Left hindlimb (tissue), 1 donor: ENCODE data around the gene MPL.

ENCODE experiments used
- DNase-seq: peaks from one replicate; pipeline ENCODE4 v3.0.0-alpha.2; 2018

MPL gene

DNA sequence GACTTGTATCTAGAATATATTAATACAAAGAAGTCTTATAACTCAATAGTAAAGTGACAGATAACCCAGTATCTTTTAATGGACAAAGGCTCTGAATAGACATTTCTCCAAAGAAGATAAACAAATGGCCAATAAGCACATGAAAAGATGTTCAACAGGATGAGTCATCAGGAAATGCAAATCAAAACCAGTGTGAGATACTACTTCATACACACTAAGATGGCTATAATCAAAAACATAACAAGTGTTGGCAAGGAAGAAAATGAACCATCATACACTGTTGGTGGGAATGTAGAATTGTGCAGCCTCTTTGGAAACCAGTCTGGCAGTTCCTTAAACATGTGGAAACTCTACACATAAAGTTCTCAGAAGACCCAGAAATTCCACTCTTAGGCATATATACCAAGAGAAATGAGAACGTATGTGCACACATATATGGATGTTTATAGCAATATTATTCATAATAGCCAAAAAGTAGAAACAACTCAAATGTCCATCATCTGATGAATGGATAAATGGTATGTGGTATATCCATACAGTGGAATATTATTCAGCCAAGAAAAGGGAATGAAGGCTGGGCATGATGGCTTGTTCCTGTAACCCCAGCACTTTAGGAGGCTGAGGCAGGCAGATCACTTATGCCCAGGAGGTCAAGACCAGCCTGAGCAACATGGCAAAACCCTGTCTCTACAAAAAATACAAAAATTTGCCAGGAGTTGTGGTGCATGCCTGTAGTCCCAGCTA, 9.9 kb upstream of the MPL start:
- no peak for DNase-seq

DNA sequence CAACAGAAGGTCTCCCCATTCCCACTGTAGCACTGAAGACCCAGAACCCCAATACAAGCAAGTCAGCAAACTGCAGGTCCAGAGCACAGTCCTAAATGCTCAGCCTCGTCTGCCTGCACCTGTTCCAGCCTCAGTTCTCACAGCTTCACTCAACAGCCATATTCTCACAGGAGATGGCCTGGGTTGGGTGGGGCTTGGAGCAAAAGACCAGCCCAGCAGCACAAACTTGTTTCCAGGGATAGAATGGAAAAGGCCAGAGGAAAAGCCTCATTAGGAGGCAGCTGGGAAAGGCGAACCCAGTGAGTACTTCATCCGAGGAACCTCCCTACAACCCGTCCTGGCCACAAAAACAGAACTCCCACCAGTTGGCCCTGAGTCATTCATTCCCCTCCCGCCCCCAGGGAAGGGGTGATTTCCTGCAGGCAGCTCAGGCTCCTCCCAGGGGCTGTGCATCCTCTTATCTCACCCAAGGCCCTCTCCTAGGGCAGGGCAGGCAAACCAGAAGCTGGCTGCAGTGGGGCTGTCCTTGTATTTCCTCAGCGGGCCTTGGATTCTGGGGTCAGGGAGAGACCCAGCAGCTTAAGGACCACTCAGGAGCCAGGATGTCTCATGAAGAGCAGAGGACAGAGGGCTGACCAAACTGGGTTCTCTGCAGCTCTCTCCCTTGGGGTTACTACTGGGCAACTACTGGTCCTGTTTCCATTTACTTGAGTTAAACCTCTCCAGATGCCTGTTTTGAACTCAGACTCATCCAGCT, 7.4 kb upstream of the MPL start:
- peak; percentile 59 for DNase-seq

DNA sequence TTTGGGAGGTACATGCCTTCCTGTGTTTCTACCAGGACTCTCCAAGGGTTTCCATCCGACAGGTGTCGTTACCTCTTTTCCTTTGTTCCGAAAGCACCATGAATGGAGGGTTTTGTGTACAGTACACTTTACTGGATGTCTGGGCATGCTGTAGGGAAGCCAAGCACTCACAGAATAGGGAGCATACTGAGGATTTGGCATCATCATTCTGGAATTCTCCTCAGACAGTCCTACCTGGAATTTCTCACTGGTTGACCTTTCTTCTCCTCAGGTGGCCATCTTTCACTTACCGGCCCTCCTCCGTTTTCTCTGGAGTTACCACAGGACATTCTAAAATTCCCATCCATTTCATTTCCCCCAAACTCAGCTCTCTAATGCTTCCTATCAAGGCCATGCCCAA, 5.9 kb upstream of the MPL start:
- DNase-seq, result no peak

DNA sequence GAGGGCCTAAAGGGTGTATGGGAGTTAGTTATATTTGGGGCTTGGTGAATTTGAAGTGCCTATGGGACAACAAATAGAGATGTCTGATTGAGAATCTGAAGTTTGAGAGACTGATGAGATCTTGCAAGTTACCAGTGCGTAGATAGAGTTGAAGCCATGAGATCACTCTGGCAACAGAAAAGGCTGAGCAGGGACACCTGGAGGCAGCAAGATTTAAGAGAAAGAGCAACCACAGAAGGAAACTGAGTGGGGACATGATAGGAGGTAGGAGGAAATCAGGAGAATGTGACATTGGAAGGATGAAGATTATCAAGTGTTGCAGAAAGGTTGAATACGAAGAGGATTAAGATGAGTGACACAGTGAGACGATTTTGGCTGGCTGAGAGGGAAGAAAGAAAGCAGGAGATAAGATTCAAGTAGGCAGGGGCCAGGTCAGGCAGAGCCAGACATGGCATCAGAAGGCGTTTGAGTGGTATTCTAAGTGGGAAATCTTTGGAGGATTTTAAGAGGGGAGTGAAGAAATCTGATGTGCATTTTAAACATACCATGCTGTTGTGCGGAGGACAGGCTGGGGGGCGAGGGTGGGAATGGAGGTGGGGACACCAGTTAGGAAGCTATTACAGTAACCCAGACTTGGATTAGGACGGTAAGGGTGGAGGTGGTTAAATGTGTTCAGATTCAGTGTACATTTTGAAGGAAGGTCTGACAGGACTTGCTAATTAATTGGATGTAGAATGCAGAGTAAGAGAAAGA, 3.0 kb upstream of the MPL start:
- DNase-seq, result no peak

DNA sequence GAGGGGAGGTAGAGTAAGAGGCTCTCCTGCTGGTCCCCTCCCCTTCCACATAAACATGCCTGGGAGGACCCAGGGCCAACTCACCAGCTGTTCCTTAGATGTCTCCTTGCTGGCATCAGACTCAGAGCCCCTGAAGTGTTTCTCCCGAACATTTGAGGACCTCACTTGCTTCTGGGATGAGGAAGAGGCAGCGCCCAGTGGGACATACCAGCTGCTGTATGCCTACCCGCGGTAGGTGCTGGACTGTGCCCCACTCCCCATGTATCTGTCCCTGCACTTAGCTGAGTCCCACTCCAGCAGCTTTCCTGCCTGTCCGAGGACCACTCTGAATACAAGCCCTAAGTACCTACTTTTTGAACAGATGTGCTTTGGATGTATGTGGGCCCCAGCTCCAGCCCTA, 383 bp downstream of the MPL start:
- DNase-seq, result no peak

DNA sequence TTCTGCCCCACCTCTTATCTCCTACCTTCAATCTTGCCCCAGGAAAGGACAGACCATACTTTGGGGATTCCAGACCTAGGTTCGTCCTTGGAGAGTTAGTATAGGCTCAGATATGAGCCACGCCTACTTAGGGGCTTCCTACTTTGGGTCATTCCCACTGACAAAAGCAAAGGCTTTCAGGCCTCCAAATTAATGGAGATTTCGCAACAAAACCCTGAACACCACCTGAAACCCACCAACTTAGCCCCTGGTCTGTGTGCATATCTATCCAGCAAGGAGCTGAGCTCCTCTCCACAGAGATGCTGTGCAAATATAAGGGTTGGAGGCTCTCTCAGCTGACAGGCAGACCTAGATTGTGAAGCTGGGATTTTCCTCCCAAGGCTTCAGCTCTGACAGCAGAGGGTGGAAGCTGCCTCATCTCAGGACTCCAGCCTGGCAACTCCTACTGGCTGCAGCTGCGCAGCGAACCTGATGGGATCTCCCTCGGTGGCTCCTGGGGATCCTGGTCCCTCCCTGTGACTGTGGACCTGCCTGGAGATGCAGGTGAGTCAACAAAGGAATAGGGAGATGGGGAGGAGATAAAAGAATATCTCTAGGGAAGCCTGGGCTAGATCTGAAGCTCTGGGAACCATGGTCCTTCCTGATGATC, 2.1 kb downstream of the MPL start:
- DNase-seq, result no peak

DNA sequence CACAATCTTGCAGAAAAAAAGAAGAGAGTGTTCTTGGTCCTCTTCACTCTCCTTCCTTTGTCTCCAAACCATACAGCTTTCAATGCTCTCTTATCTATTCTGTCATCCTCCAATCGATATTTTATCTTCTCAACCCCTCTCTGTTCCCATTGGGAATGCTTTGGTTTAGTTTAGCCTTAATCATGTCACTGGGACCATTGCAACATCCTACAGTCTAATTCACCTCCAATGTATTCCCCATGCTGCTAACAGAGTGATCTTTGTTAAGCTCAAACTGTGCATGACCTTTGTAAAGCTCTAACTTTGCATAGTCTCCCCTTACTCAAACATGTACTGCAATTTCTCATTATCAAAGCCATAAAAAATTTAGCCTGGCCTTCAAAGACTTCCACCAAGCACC, 2.9 kb downstream of the MPL start:
- DNase-seq, result no peak

DNA sequence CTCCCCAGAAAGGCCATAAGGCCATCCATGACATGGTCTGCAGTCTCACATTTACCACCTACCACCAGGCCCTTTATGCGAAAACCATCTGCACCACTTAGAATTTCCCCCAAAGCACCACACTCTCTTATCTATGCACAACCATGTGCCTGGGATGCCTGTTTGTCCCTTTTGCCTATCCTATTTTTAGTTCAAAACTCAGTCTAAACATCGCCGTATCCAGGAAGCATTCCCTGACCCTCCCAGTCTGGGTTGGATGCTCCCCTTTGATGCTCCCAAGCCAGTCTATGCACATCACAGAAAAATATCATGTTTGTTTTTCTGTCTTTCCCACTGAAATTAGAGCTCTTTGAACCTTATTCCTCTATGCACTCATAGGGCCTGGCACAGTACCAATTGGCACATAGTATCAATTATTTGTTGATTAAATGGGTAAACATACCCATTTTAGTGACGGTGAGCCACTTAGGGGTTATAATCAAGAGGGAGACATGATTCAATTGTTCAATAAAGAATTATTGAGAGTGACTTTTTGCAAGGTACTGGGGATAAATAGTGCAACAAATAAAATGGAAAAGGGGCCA, 6.7 kb downstream of the MPL start:
- no peak for DNase-seq

DNA sequence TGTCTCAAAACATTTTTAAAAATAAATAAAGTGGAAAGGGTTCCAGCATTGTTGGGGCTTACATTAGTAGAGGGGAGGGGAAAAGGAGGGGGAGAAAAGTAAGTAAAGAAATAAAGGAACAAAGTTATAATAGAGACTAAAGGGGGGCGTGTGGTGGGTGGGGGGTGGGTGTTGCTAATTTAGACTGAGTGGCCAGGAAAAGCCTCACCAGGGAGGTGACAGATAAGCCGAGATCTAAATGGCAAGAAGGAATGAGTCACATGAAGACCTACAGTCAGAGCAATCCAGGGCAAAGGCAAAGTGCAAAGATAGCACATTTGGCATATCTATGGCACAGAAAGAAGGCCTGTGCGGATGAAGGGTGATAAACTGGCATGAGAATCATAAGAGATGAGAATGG, 7.5 kb downstream of the MPL start:
- no peak for DNase-seq

DNA sequence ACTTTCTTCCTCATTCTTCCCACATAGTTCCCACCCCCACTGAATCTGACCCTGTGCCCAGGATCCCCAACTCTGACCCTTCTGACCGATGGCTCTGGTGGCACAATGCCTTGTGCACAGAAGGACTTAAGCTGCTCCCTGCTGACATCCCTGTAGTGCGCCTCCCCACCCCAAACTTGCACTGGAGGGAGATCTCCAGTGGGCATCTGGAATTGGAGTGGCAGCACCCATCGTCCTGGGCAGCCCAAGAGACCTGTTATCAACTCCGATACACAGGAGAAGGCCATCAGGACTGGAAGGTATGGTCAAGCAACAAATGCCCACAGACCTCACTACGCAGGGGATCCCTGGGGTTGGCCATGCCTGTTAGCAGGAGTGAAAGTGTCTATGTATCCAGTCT, 9.0 kb downstream of the MPL start:
- no peak for DNase-seq

DNA sequence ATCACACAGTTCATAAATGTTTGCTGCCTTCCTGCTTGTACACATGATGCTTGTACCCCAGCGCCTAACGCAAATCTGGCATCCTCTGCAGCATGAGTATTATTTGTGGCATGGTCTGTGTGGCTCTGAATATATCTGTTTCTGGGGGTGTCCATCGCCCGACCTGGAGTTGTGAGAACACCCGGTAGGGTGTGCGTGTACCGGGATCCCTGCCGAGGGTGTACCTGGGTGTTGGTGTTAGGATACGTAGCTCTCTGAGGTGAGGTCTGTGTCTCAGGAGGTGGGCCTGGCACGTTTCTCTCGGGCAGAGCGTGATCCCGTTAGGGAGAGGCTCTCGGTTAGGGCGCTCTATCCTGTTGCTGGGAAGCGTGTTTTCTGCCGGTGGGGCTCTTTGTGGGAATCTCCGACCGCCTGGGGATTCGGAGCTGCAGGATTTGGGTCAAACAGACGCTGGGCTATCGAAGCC, 10.8 kb downstream of the MPL start:
- no peak for DNase-seq

DNA sequence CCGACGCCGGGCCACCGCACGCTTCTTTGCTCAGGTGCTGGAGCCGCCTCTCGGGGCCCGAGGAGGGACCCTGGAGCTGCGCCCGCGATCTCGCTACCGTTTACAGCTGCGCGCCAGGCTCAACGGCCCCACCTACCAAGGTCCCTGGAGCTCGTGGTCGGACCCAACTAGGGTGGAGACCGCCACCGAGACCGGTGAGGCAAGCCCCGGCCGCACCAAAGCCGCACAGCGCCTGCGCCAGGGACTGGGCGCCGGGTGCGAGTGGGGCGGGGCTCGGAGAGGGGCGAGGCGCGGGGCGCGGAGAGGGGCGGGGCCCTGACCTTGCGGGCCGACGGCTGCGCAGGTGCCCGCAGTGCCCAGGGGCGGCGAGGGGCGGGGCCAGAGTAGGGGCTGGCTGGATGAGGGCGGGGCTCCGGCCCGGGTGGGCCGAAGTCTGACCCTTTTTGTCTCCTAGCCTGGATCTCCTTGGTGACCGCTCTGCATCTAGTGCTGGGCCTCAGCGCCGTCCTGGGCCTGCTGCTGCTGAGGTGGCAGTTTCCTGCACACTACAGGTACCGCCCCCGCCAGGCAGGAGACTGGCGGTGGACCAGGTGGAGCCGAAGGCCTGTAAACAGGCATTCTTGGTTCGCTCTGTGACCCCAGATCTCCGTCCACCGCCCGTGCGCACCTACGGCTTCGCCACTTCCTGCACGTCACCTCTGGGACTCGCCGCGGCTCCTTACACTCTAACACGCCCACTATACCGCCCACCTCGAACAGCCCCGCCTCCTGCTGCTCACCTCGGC, 11.4 kb downstream of the MPL start:
- DNase-seq, result peak; percentile 73

DNA sequence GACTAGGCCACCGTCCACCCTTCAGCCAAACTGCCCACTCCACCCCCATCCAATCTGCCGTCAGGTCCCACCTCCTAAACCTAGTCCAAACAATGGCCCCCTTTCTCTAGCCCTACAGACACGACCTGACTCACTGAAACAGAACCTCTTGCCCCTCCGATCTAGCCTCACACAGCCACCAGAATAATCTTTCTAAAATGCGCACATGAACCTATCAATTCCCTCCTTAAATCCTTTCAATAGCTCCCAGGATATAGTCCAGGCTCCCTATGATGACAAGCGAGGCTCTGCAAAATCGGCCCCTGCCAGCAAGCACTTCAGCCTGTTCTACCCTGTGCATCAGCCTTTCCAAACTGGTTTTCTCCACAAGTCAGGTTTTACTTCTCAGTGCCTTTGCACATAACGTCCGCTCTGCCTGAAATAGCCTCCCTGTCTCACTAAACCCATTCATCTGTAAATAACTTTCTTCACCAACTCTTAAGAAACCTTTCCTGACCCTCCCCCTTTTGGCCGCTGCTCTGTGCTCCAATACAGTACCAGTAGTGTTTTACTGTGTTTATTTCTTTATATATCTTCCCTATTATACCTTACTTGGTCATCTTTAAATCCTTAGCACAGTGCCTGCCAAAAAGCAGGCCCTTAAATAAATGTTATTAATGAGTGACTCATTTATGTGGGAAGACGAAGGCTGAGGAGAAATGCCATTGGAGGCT, 12.1 kb downstream of the MPL start:
- DNase-seq, result no peak

DNA sequence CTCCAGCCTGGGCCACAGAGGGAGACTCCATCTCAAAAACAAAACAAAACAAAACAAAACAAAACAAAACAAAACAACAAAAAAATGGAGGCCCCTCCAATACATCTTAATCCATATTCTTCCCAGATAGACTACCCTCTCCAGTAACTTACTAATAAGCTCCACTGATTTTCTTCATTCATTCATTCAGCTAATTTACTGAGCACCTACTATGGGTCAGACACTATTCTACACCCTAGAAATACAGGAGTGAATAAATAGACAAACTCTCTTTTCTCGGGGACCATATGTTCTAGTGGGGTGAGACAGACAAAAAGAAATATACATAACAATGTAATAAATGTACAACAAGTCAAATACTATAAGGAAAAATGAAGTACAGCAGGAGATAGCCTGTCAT, 13.4 kb downstream of the MPL start:
- no peak for DNase-seq

DNA sequence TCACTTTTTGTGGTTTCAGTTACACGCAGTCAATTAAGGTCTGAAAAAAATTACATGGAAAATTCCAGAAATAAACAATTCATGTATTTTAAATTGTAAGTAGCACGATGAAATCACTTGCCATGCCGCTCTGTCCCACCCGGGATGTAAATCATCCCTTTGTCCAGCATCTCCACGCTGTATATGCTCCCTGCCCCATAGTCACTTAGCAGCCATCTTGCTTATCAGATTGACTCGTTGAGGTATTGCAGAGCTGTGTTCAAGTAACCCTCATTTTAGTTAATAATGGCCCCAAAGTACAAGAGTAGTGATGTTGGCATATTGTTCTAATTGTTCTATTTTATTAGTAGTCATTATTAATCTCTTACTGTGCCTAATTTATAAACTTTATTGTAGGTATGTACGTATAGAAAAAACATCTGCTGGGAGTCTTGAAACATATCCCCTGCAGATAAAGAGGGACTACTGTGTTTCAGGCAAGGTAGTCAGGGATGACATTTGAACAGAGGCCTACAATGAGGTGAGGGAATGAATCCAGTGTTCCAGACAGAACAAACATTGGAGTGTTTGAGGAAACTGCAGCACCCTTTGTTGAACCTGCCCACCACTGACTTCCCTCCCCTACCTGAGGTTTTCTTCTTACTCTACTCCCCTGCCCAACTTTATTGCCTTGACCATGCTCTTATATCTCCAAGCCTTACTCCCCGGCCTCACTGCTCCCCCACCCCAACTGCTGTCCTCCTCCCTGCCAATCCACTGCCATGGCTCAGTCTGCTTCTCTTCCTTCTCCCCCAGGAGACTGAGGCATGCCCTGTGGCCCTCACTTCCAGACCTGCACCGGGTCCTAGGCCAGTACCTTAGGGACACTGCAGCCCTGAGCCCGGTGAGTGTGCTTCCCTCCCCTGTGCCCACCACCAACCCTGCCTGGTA, 14.1 kb downstream of the MPL start:
- no peak for DNase-seq

DNA sequence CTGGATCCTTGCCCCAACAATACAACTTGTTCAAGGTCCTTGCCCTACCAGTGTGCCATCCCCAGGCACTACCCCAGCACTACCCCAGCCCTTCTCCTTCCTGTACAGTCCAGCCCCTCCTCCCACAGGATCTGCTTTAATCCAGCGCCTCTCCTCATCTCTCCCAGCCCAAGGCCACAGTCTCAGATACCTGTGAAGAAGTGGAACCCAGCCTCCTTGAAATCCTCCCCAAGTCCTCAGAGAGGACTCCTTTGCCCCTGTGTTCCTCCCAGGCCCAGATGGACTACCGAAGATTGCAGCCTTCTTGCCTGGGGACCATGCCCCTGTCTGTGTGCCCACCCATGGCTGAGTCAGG, 14.7 kb downstream of the MPL start:
- DNase-seq, result no peak

DNA sequence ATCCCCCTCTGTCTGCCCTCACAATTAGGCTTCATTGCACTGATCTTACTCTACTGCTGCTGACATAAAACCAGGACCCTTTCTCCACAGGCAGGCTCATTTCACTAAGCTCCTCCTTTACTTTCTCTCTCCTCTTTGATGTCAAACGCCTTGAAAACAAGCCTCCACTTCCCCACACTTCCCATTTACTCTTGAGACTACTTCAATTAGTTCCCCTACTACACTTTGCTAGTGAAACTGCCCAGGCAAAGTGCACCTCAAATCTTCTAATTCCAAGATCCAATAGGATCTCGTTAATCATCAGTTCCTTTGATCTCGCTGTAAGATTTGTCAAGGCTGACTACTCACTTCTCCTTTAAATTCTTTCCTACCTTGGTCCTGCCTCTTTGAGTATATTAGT, 15.3 kb downstream of the MPL start:
- no peak for DNase-seq

DNA sequence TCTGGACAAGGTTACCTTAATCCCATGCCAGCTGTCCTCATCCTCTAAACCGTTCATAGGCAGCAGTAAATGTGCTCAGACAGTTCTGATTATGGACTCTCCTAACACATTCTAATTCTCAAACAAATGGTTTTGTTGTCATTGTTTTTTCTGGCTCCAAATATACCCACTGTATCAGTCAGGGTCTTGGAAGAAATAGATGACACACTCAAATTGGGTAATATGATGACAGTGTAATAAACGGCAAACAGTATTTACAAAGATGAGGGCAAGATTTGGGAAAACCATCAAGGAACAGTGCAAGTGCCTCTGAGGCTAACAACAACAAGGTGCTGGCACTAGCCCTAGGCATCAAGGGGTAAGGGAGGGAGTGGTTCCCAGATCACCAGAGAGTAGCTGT, 16.9 kb downstream of the MPL start:
- DNase-seq, result no peak

DNA sequence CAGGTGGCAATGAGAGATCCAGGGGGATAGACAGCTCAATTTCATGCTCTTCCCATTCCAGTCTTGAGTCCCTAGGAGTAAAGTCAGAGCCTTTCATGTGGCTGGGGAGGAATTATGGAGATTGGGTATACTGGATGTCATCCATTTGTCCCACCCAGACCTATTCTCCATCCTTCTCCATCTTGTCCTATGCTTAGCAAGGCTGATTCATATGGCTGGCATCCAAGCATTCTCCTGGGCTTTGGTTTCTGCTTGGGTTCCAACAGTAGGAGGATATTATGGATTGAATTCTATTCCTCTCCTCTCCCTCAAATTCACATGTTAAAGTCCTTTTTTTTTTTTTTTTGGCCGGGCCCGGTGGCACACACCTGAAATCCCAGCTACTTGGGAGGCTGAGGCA, 17.3 kb downstream of the MPL start:
- DNase-seq, result no peak

DNA sequence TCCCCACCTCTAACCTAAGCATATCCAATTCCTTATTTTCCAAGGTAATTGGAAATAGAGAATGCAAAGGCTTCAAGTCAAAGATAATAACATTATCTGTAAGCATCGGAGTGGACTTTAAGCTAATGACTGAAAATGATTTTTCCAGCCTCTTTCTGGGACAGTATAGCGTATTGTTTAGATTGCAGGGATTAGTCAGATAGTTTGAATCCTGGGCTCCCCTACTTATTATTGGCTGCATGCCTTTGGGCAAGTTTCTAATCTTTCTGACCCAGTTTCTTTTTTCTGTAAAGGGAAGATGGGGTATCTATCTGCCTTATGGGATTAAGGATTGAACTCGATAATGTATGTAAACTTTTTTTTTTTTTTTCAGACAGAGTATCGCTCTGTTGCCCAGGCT, 19.6 kb downstream of the MPL start:
- DNase-seq, result no peak
